Measurements from ENCODE around the gene TIAM1.
"Not testable (repeated sequence)": the region's sequence is repeated elsewhere in the genome, so short reads cannot be mapped to it uniquely, and the experiment has no call there.

The TIAM1 gene

DNA sequence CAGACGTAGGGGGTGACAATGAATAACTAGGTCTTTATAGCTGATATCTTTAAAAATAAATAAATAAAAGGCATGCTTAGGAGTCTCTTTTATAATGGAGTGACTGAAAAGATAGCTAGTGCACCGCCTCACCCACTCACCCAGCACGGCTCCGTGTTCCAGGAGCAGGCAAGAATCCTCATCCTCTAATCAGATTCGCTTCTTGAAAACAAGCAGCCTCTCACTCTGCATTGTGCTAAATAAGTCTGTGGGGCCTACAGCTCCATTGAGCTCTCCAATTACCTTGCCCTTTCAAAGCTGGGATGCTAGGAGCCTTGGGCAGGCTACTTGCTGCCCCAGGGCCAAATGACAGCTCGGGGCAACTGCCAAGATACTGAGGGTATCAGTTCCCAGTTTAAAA, 91.5 kb downstream of the TIAM1 start:
- no peak for DNase-seq

GRCh38 chr21:31252091-31252490, 92.0 kb downstream of the TIAM1 start:
- no peak for DNase-seq

DNA sequence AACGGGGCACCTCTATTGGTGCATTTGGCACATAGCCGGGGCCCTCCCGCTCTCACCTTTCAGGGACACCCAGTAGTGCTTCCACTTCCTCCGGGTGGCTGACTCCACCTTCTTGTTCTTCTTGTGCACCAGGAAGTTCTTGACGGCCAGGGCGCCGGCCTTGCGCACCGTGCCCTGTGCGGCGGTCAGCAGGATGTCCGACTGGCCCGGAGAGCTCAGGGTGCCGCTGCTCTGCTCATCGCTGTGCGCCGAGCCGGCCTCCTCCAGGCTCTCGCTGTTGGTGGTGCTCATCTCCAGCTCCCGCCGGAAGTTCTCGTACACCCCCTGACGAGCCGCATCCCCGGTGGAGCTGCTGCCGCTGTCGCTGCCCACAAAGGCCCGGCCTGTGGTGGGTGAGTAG, 92.4 kb downstream of the TIAM1 start:
- DNase-seq, result no peak

GRCh38 chr21:31248598-31248997, 95.5 kb downstream of the TIAM1 start:
- DNase-seq, result no peak

DNA sequence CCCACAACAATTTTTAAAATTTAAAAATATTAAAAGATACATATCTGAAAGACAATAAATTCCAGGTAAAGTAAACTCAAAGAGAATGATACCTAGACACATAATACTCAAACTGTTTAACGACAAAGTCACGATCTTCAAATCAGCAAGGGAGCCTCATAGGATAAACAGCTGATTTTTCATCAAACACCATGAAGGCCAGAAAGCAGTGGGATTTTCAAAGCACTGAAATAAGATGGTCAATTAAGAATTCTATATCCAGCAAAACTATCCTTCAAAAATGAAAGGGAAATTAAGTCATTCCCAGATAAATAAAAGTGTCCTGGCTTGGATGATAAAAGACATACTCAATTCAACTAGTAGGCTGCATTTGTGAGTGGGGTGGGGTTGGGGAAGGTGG, 100.5 kb downstream of the TIAM1 start:
- DNase-seq, result no peak

DNA sequence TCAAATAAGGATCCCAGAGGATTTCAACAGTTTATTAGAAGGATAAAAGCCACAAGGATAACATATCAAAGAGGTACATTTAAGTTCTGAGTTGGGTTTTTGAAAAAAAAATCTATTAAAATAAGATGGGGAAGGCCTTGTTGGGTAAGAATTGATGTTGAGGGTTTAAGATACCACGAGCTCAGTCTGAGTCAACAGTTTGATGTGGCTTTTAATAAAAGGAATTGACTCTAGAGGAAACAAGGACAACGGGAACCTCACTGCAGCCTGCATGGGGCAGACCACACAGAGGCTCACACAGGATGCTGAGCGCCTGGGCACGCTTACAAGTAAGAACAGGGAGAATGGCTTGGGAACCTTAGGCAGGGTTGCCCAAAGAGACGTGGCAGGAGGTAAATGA, 107.5 kb downstream of the TIAM1 start:
- DNase-seq, result peak; percentile 25

DNA sequence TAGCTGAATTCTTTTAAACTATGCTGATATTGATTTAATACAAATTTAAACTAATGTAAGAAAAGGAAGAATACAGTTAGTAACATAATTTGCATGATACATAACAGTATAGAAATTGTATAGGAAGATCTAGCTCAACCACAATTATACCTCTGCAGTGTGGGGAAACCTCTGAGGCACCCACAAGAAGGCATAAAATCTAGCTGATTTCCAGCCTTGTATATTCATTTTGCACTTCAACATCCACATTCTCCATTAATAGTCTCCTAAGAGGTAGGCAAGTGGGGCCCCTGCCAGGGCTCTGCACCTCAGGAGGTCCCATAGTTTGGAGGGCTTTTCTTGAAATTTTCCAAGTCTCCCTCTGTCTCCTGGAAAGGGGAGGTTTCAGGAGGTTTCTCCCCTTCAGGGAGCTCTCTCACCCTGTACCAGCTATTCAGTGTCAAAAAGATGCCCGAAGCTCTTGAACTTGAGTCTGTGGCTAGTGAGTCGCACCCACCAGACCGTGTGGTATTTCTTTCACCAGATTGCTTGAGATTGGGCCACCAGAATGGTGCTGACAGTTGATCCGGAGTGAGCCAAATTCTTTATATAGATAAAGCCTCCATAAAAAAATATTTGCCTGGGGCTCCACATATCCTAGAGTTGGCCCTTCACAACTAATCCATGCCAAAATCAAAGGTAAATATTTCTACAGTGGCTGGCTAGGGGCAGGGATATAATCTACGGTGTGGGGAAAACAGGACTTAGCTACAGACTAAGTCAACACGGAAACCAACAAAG, 108.2 kb downstream of the TIAM1 start:
- no peak for DNase-seq

DNA sequence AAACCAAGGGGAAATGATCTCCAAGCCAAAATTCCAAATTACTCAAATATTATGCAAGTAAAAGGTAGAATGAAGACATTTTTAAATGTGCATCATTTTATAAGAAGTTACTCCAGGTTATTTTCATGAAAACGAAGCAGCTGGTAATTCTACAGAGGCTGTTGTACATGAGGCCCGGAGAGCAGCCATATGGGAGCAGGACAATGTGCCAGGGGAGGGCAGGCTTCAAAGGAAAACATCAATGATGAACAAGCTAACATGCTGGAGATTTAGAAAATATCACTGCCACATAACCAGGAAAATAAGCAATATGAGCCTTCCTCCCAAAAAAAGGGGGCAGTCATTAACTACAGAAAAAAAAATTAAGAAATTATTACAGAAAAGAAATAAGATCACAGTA, 109.1 kb downstream of the TIAM1 start:
- no peak for DNase-seq

- DNase-seq, result no peak
Measured at GRCh38 chr21:31233711-31234110, 110.3 kb downstream of the TIAM1 start.

- DNase-seq, result no peak
Measured at GRCh38 chr21:31232344-31232743, 111.7 kb downstream of the TIAM1 start.

GRCh38 chr21:31230937-31231336, 113.1 kb downstream of the TIAM1 start:
- no peak for DNase-seq

DNA sequence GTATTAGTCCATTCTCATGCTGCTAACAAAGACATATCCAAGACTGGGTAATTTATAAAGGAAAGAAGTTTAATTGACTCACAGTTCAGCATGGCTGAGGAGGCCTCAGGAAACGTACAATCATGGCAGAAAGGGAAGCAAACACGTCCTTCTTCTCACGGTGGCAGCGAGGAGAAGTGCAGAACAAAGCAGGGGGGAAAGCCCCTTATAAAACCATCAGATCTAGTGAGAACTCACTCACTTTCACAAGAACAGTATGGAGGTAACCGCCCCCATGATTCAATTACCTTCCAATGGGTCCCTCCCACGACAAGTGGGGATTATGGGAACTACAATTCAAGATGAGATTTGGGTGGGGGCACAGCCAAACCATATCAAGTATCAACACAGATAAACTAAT, 115.3 kb downstream of the TIAM1 start:
- not testable (repeated sequence) for DNase-seq

- no peak for DNase-seq
Measured at GRCh38 chr21:31225713-31226112, 118.3 kb downstream of the TIAM1 start.

DNA sequence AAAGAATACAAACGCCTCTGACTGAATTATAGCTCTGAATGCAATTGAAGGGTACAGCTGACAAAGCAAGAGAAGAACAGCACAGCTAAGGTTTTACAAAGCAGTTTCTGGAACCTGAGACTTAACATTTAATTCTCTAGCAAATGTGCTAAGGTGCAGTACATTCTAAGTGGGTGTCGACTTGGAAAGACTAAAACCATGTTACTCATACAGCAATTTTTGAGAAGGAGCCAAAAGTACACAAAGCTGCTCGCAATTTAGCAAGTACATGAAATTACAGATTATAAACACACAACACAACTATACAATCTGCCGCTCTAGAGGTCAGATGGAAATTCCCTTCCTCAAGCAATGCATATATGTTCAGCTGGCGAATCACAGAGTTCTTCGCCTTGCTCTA, 121.9 kb downstream of the TIAM1 start:
- no peak for DNase-seq

- DNase-seq, result no peak
Measured at GRCh38 chr21:31221043-31221442, 123.0 kb downstream of the TIAM1 start.

- no peak for DNase-seq
Measured at GRCh38 chr21:31220575-31220974, 123.5 kb downstream of the TIAM1 start.

GRCh38 chr21:31218830-31219608, 125.0 kb downstream of the TIAM1 start:
- no peak for DNase-seq

DNA sequence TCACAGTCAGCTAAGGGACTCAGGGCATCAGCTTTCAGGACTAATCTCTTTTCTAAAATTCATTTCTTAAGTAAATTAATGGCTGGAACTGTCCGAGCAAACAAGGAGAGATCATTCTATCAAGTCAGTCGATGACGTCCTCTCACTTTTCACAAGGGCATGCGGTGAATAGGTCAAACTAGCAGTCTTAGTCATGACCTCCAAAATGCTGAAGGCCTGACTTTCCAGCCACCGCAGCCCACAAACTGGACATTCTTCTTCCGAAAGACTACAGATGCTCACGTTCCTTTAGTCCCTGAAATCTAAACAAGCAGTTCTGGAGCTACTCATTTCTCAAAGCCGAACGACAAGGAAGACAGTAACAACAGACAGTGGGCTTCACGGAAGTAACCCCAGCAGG, 127.9 kb downstream of the TIAM1 start:
- DNase-seq, result no peak

GRCh38 chr21:31213787-31214186, 130.3 kb downstream of the TIAM1 start:
- no peak for DNase-seq

DNA sequence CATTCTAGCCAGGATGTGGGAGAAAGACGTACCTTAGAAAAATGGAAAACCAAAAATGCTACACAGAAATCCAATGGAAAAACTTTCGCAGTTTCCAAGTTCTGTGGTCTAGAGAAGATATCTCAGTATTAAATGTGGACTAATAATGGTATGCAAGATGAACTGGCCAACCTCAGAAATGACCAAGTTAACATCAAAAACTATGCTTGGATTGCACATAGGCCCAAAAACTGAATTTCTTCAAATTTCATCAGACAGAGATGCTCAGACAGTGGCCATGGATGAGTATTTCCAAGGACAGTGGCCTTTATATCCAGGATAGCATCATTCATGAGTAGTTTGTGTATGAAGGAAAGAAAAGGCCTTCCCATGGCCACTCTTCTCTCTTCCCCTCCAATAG, 132.2 kb downstream of the TIAM1 start:
- DNase-seq, result no peak

- no peak for DNase-seq
Measured at GRCh38 chr21:31205412-31205811, 138.6 kb downstream of the TIAM1 start.

GRCh38 chr21:31204801-31205200, 139.3 kb downstream of the TIAM1 start:
- DNase-seq, result no peak

GRCh38 chr21:31203431-31204054, 140.5 kb downstream of the TIAM1 start:
- no peak for DNase-seq

GRCh38 chr21:31201548-31201947, 142.5 kb downstream of the TIAM1 start:
- DNase-seq, result no peak

All from CD4-positive, alpha-beta T cell treated with Interleukin-17A for 4 hours (primary cell).